Stimulated activated CD4-positive, alpha-beta T cell treated with anti-CD3 and anti-CD28 coated beads, Interleukin-4, amount 100 ng/mL, for 24 hours (primary cell): ENCODE results near the gene TMEM270.
"Not testable (repeated sequence)": the region's sequence is repeated elsewhere in the genome, so short reads cannot be mapped to it uniquely, and the experiment has no call there.

Experiments
- DNase-seq: peaks from one replicate; pipeline ENCODE4 v3.0.0-alpha.2; 2020

The TMEM270 gene, protein sequence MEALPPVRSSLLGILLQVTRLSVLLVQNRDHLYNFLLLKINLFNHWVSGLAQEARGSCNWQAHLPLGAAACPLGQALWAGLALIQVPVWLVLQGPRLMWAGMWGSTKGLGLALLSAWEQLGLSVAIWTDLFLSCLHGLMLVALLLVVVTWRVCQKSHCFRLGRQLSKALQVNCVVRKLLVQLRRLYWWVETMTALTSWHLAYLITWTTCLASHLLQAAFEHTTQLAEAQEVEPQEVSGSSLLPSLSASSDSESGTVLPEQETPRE

DNA sequence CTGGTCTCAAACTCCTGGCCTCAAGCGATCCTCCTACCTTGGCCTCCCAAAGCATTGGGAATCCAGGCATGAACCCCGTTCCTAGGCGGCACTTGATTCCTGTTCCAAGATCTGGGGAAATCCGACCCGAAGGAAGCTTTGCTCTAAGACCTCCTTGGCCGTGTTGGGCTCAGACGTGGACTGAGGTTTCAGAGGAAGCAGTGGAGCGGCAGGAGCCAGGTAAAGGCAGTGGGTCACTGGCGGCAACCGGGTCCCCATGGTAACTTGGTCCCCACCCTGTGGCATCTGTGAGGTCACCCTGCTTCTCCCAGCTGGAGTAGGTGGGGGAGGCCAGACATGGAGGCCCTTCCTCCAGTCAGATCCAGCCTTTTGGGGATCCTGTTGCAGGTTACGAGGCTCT is at the start of gene TMEM270:
TSS of gene TMEM270 (plus strand) at position 301 of the 400 bp plus-strand sequence. CDS start at position 337, 36 bp downstream.
- DNase-seq, result no peak

- DNase-seq, result peak; percentile 63
Observed at GRCh38 chr7:73811760-73812168, 49.2 kb upstream of the TMEM270 start.

DNA sequence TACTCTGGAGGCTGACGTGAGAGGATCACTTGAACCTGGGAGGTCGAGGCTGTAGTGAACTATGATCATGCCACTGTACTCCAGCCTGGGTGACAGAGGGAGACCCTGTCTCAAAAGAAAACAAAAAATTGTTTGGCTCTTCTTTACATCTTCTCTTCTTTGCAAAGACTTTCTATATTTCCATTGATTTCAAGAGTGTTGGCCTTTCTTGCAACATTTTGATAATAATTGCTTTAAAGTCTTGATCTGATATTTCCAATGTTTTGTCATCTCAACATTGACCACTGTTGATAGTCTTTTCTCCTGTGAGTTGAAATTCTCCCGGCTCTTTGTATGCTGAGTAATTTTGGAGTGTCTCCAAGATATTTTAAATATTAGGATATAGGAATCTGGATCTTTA is 48.0 kb upstream of the TMEM270 start:
- DNase-seq, result no peak

GRCh38 chr7:73815436-73815835 is 45.5 kb upstream of the TMEM270 start:
- DNase-seq, result no peak

DNA sequence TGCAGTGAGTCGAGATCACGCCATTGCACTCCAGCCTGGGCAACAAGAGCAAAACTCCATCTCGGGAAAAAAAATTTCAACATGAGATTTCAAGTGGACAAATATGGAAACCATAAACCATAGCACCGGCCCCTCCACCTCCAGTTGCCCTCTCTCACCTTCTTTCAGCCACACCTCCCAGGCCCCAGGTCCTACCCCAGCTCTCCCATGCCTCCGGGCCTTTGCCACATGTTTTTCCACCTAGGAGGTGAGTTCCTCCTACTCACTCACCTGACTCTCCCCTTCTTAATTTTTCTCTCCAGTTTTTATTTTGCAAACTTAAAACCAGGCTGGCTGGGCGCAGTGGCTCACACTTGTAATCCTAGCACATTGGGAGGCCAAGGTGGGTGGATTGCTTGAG is 43.8 kb upstream of the TMEM270 start:
- DNase-seq, result no peak

DNA sequence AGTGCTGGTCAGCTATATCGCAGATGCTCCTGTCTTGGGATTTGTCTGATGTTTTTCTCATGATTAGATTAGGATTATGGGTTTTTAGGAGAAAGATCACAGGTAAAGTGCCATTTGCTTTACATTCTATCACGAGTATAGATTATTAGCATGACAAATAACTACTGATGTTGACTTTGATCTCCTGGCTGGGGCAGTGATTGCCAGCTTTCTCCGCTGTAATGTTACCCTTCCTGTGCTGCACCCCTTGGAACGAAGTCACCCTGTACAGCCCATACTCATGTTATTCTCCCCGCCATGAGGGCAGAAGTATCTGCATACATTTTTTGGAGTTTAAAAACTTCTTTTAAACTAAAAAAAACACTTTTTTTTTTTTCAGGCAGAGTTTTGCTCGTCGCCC is 40.9 kb upstream of the TMEM270 start:
- DNase-seq, result no peak

DNA sequence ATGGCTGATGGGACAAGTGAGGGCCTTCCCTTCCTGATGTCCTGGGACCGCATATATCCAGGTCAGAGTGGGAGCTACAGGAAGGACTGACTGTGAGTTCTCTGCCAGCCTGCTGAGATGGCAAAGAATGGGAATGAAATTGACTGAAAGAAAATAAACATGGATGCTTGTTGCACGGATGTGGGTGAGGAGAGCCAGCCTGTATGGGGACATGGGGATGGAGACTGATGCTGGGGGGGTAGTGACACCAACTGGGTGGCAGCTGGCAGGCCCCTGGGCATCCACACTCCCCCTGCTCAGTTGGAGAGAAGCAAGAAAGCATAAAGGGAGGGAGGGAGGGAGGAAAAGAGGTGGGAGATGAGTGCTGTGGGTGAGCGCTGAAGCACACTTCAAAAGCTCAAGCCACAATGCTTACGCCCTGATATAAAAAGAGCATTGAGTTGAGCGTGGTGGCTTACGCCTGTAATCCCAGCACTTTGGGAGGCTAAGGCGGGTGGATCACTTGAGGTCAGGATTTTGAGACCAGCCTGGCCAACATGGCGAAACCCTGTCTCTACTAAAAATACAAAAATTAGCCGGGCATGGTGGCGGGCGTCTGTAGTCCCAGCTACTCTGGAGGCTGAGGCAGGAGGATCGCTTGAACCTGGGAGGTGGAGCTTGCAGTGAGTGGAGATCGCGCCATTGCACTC is 39.2 kb upstream of the TMEM270 start:
- not testable (repeated sequence) for DNase-seq

DNA sequence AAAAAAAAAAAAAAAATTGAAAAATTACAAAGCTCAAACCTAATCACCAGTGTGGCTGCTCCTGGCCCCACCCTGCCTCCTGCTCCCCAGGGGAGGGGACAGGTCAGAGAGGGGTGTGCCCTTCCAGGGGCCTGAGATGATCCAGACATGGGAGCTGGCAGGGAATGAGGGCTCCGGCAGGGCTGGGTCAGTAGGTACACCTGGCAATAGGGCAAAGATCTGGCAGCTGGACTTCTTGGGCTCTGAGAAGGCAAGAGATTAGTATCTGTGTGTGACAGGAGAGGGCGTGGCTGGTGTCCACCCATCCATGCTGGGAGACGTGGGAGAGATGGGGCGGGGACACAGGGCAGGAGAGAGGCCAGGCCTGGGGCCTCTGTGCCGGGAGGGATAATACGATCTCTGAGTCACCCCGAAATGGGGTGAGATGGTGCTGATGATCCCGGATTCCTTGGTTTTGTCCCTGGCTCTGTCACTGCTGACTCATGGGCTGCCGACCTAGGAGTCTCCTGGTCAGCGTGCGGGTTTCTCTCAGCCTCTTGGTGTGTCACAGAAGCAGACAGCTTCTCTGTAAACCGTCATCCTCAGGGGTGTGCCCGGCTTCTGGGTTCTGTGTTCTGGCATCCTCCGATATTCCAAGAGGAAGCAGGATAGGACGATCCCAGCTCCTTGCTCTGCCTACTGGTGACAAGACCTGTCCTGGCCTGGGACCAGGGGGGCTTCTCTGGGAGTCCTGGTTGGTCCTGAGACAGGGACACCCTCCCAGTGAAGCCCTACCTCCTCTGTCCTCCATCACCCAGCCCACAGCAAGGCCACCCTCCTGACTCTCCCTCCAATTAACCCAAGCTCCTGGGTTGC is 38.4 kb upstream of the TMEM270 start:
- DNase-seq, result no peak

GRCh38 chr7:73823257-73823656 is 37.7 kb upstream of the TMEM270 start:
- no peak for DNase-seq

DNA sequence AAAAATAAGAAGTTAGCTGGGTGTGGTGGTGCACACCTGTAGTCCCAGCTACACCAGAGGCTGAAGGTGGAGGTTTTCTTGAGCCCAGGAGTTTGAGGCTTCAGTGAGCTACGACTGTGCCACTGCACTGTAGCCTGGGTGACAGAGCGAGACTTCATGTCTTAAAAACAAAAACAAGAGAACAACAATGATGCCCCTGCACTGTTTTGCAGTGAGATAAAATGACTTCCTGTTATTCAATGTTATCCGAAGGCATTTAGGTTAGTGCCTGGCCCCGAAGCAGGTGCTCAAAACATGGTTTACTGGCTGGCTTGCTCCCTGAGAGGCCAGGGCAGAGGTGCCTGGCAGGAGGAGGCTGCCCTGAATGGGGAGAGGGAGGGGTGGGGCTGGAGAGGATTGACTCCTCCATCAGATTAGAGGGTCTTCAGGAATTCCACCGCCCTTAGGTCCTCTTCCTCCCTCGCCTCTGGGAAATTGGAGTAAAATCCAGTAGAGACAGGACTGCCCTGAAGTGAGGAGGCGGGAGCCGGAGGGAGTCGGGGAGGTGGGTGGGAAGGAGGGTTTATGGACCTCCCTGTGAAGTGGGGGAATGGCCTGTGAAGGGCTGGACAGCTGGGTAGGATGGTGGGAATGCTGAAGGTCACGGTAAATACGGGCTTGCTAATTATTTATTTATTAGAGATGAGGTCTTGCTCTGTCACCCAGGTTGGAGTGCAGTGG is 36.9 kb upstream of the TMEM270 start:
- no peak for DNase-seq

DNA sequence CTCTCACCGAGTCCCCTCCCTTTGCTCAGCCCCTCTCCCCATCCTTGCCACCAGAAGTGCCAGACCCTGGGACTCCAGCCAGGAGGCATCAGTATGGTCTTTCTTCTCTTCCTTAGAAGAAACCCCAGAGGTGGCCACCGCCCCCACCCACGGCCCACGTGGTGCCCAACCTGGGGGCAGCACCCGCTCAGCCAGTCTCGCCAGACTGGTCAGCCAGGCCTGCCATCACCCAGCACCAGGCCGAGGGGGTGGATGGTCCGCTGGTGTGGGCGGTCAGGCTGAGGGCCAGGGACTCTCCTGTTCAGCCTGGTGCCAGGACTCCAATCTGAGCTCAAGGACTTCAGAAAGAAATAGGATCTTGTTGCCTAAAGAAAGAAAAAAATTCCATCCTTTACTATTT is 36.0 kb upstream of the TMEM270 start:
- DNase-seq, result no peak

DNA sequence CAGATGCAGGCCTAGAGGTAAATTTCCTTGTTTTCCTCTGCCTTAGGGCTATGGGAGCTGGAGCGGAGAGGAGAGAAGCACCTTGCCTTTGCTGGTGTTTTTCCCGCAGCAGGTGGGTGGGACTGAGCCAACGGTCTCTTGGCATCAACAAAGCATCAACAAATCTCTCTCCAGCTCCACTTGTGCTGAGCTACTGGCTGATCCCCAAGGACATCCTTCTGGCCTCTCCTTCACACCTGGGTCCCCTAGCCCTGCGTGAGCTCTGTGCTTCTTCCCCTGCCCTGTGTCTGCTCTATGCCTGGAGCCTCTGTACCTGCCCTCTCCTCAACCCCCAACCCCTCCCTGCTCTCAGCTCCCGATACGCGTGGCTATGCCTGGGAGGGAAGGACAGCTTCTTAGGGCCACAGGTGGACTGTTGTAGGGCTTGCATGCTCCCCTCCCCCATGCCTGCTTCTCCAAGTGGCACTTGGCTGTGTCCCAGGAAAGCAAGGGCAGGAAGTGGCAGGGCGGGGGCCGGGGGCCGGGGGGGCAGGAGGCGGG is 33.3 kb upstream of the TMEM270 start:
- DNase-seq, result no peak

DNA sequence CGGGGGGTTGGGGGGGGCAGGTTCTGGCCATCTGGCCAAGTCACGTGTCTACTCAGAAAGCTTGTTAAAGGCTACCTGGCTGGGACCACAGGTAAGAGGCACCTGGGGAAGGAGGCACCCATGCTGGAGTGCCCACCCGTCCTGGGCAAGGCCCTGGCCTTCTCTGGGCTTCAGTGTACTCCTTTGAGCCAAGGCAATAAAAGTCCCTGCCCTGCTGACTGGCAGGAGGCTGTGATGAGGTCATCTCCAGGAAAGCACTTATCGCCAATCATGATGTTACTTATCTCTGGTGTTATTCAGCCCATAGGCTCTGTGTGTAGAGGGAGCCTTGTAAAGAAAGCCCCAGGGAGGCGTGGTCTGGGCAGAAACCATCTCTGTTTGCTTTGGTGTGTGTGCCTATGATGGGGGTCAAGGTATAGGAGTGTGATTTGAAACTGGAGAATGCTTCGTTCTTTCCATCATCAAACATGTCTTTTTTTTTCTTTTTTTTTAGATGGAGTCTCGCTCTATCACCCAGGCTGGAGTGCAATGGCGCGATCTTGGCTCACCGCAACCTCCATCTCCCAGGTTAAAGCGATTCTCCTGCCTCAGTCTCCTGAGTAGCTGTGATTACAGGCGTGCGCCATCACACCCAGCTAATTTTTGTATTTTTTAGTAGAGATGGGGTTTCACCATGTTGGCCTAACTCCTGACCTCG is 32.7 kb upstream of the TMEM270 start:
- DNase-seq, result peak; percentile 7

- DNase-seq, result no peak
Observed at GRCh38 chr7:73828972-73829371, 32.0 kb upstream of the TMEM270 start.

- DNase-seq, result no peak
Observed at GRCh38 chr7:73829505-73829904, 31.5 kb upstream of the TMEM270 start.

- no peak for DNase-seq
Observed at GRCh38 chr7:73829921-73830680, 30.9 kb upstream of the TMEM270 start.

- DNase-seq, result no peak
Observed at GRCh38 chr7:73830681-73831583, 30.0 kb upstream of the TMEM270 start, which contains the start of gene CLDN4. TSS of gene CLDN4 (plus strand) at chr7:73830996. CDS start at chr7:73831202, 206 bp downstream.

GRCh38 chr7:73831584-73831833 is 29.4 kb upstream of the TMEM270 start:
- DNase-seq, result no peak

- no peak for DNase-seq
Observed at GRCh38 chr7:73831834-73832651, 28.9 kb upstream of the TMEM270 start.
